HUES6 (cell line): ENCODE results near the gene NUDT15.

Source experiments
- H3K27ac ChIP-seq: 2 replicates; pipeline ENCODE4 v1.7.0; 2013; ENCODE audit warnings: low read depth, mild to moderate bottlenecking, low read length, inconsistent platforms
- H3K27me3 ChIP-seq: 2 replicates; pipeline ENCODE4 v1.6.1; 2013; ENCODE audit warnings: low read length; ENCODE audit not compliant: control insufficient read depth, insufficient read depth
- H3K36me3 ChIP-seq: 2 replicates; pipeline ENCODE4 v1.6.1; 2013; ENCODE audit warnings: low read length; ENCODE audit not compliant: control insufficient read depth, insufficient read depth
- H3K4me1 ChIP-seq: 2 replicates; pipeline ENCODE4 v1.6.1; 2013; ENCODE audit warnings: low read length; ENCODE audit not compliant: control insufficient read depth, insufficient read depth
- H3K4me3 ChIP-seq: 2 replicates; pipeline ENCODE4 v1.5.1; 2013; ENCODE audit warnings: low read depth, low read length
- H3K9ac ChIP-seq: one replicate; pipeline ENCODE4 v1.6.1; 2013; ENCODE audit warnings: mild to moderate bottlenecking, low read length
- H3K9me3 ChIP-seq: 2 replicates; pipeline ENCODE4 v1.6.1; 2013; ENCODE audit warnings: low read depth, low read length; ENCODE audit not compliant: control insufficient read depth, insufficient read depth

Gene NUDT15

GRCh38 chr13:48096670-48097069 is 59.1 kb downstream of the NUDT15 start:
- Histone ChIP-seq H3K4me1 (peaks cover 27% of the 10 kb centered on the region), H3K9ac (no peak overlapping the region), H3K27me3 (no peaks in the 10 kb centered on the region), H3K27ac (peak overlapping the region; percentile 79), H3K4me3 (peak overlapping the region; percentile 8), H3K9me3 (peaks cover 2% of the 10 kb centered on the region; the same call in 1 of the 2 replicates), H3K36me3 (no peaks in the 10 kb centered on the region)
